HG02588 (cell line): ENCODE data around the gene RBFOX2.
"Not testable (repeated sequence)": the region's sequence is repeated elsewhere in the genome, so short reads cannot be mapped to it uniquely, and the experiment has no call there.

Experiments used
- ATAC-seq: cut with Tn5 transposase; IDR thresholded peaks from one replicate; pipeline ENCODE4 v1.9.1; 2021; ENCODE audit warnings: mild to moderate bottlenecking, moderate library complexity; ENCODE audit not compliant: unreplicated experiment

The RBFOX2 gene

GRCh38 chr22:36010090-36010489 is 18.5 kb downstream of the RBFOX2 start:
- ATAC-seq = no peak

GRCh38 chr22:36009085-36009484 is 19.5 kb downstream of the RBFOX2 start:
- ATAC-seq = no peak

GRCh38 chr22:36008565-36008964 is 20.1 kb downstream of the RBFOX2 start:
- ATAC-seq = no peak

GRCh38 chr22:36008131-36008530 is 20.5 kb downstream of the RBFOX2 start:
- no peak for ATAC-seq

GRCh38 chr22:36003972-36004674 is 24.5 kb downstream of the RBFOX2 start:
- ATAC-seq = no peak

- ATAC-seq = no peak
These were observed 25.8 kb downstream of the RBFOX2 start for GRCh38 chr22:36002718-36003260.

- no peak for ATAC-seq
These were observed 26.5 kb downstream of the RBFOX2 start for GRCh38 chr22:36002084-36002483.

- ATAC-seq = no peak
These were observed 29.9 kb downstream of the RBFOX2 start for GRCh38 chr22:35998748-35999147.

GRCh38 chr22:35997438-35997837 is 31.2 kb downstream of the RBFOX2 start:
- no peak for ATAC-seq

GRCh38 chr22:35996596-35996995 is 32.0 kb downstream of the RBFOX2 start:
- ATAC-seq = no peak

GRCh38 chr22:35995772-35996171 is 32.9 kb downstream of the RBFOX2 start:
- no peak for ATAC-seq

- no peak for ATAC-seq
These were observed 33.3 kb downstream of the RBFOX2 start for GRCh38 chr22:35995348-35995747.

GRCh38 chr22:35993727-35994126 is 34.9 kb downstream of the RBFOX2 start:
- not testable (repeated sequence) for ATAC-seq

- no peak for ATAC-seq
These were observed 35.4 kb downstream of the RBFOX2 start for GRCh38 chr22:35993048-35993714.

- no peak for ATAC-seq
These were observed 37.5 kb downstream of the RBFOX2 start for GRCh38 chr22:35991168-35991567.

- no peak for ATAC-seq
These were observed 40.6 kb downstream of the RBFOX2 start for GRCh38 chr22:35988030-35988429.

GRCh38 chr22:35987487-35987886 is 41.1 kb downstream of the RBFOX2 start:
- ATAC-seq = no peak

GRCh38 chr22:35986088-35986487 is 42.5 kb downstream of the RBFOX2 start:
- no peak for ATAC-seq

GRCh38 chr22:35985371-35985770 is 43.3 kb downstream of the RBFOX2 start:
- no peak for ATAC-seq

GRCh38 chr22:35984183-35985175 is 44.1 kb downstream of the RBFOX2 start:
- no peak for ATAC-seq

- no peak for ATAC-seq
These were observed 46.7 kb downstream of the RBFOX2 start for GRCh38 chr22:35981900-35982299.
